GM23338 (cell line): ENCODE results near the gene CLDN24.

Experiments used
- CREB1 ChIP-seq: fragments of 250-450 bp; sonication (Bioruptor Pico); IDR thresholded peaks from 2 replicates; pipeline ENCODE4 v1.5.0; 2020; ENCODE audit warnings: low read depth, mild to moderate bottlenecking, moderate library complexity
- EZH2 ChIP-seq: fragments of 200-600 bp; sonication (generic); IDR thresholded peaks from one replicate; pipeline ENCODE4 v1.8.0; 2017; ENCODE audit warnings: antibody characterized with exemption, mild to moderate bottlenecking, low read depth; ENCODE audit not compliant: unreplicated experiment
- EZH2phosphoT487 ChIP-seq: fragments of 200-600 bp; sonication (generic); IDR thresholded peaks from one replicate; pipeline ENCODE4 v1.8.1; 2018; ENCODE audit warnings: antibody characterized with exemption; ENCODE audit not compliant: unreplicated experiment
- POLR2AphosphoS5 ChIP-seq: IDR thresholded peaks from 2 replicates; pipeline ENCODE4 v1.6.1; 2016; ENCODE audit warnings: antibody characterized with exemption, low read depth
- ZNF114 ChIP-seq: fragments of 250-450 bp; sonication (Bioruptor Pico); IDR thresholded peaks from 2 replicates; pipeline ENCODE4 v1.5.0; 2020; ENCODE audit warnings: mild to moderate bottlenecking, moderate library complexity
- TF ChIP-seq, protein P1 (sequence below), 2 experiments: fragments of 200-600 bp in 1 of 2; sonication (generic) in 1 of 2; conservative IDR thresholded peaks; 2 replicates each; pipeline versions ENCODE4 v1.5.1 to v1.6.1; 2016 to 2017; ENCODE audit warnings: antibody characterized with exemption in 2 of 2, low read depth in 2 of 2, mild to moderate bottlenecking in 2 of 2, moderate library complexity in 1 of 2

DNA sequence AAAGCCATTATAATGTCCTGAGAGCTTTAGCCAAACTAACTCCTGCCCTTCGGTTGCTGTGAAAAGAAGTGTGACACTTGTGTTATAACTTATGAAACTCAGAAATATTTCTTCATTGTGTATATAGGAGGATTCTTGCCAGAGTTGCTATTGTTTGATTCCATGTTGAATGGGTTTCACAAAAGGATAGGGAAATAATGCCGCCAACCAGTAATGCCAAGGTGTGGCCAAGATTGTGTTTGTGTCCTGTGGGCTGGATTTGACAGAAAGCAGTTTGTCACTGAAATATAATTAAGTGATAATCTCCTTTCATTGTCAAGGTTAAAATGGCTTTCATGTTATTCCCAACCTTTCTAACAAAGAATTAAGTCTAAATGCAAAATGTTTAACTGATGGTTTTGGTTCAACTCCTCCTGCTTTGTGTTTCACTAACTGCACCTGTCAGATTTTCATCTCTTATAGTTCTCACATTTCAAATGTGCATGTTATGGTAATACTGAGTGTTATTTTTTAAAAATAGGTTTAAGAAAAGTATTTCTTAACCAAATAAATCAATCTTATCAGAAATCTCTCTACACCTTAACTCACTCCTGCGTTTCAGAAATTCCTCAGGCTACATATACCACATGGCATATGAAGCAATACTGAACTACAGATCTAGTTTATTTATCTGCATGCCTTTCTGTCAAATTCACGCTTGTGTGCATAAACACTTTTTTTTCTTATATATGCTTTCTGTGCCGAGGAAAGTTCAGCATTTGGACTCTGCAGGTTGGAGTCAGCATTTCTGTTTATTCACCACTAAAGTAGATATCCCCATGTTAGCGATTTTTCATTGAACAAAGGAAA, 1.8 kb downstream of the CLDN24 start, which contains the start of gene CLDN22:
- no peak for TF ChIP-seq EZH2
- TF ChIP-seq, protein P1, sequence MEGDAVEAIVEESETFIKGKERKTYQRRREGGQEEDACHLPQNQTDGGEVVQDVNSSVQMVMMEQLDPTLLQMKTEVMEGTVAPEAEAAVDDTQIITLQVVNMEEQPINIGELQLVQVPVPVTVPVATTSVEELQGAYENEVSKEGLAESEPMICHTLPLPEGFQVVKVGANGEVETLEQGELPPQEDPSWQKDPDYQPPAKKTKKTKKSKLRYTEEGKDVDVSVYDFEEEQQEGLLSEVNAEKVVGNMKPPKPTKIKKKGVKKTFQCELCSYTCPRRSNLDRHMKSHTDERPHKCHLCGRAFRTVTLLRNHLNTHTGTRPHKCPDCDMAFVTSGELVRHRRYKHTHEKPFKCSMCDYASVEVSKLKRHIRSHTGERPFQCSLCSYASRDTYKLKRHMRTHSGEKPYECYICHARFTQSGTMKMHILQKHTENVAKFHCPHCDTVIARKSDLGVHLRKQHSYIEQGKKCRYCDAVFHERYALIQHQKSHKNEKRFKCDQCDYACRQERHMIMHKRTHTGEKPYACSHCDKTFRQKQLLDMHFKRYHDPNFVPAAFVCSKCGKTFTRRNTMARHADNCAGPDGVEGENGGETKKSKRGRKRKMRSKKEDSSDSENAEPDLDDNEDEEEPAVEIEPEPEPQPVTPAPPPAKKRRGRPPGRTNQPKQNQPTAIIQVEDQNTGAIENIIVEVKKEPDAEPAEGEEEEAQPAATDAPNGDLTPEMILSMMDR (conservative IDR thresholded peaks at IDR 0.05; ENCODE audit: low read depth in 2 of 2), result no peak
- no peak for TF ChIP-seq POLR2AphosphoS5
- TF ChIP-seq ZNF114 (CRISPR knock-in tag), result no peak
- TF ChIP-seq EZH2phosphoT487, result no peak
- TF ChIP-seq CREB1 (CRISPR knock-in tag), result no peak
